B cell (primary cell): Measurements from ENCODE around the gene BCOR.

Experiments used
- CTCF ChIP-seq: fragments of 200-600 bp; IDR thresholded peaks from one replicate; pipeline ENCODE4 v1.8.0; 2022; ENCODE audit warnings: antibody characterized with exemption, mild to moderate bottlenecking
- EZH2 ChIP-seq: IDR thresholded peaks from 2 replicates; pipeline ENCODE4 v1.6.1; 2012; ENCODE audit warnings: borderline replicate concordance, low read depth, mild to moderate bottlenecking, moderate library complexity, low read length; ENCODE audit not compliant: insufficient read depth, poor library complexity, severe bottlenecking

DNA sequence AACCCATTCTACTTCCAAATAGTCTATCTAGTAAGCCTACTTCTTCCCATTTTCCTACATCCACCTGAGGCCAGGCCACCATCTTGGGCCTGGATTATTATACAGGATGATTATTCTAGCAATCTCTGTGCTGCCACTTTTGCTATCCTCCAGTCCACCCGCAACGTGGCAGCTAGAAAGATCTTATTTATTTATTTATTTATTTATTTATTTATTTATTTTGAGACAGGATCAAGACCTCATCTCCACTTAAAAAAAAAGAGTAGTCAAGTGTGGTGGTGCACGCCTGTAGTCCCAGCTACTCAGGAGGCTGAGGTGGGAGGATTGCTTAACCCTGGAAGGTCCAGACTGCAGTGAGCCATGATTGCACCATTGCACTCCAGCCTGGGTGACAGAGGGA is 15.2 kb upstream of the BCOR start:
- no peak for TF ChIP-seq CTCF
- TF ChIP-seq EZH2: no peak
